Activated CD8-positive, alpha-beta T cell treated with anti-CD3 and anti-CD28 coated beads for 36 hours (primary cell): ENCODE results near the gene NEDD9. TPM values are rescaled to one million over a fixed set of nuclear protein-coding genes. Genes with fewer than 3 reads are reported as not detected.

Experiments
- ATAC-seq: fragments of 200-7000 bp; cut with Tn5 transposase; one replicate; pipeline ENCODE4 v1.10.0; 2021; ENCODE audit warnings: mild to moderate bottlenecking, moderate library complexity
- CTCF ChIA-PET: fragments of 350-600 bp; sonication (Branson Sonifier 250); formaldehyde crosslinking; loops from one replicate; lab custom pipeline; 2021; ENCODE audit warnings: antibody characterized with exemption; lab: Charles Lee
- POLR2A ChIA-PET: fragments of 350-600 bp; sonication (Branson Sonifier 250); formaldehyde crosslinking; loops from one replicate; lab custom pipeline; 2021; ENCODE audit warnings: antibody characterized with exemption; lab: Charles Lee
- DNase-seq: peaks from one replicate; pipeline ENCODE4 v3.0.0-alpha.2; 2020
- H3K27ac Mint-ChIP-seq: one replicate; pipeline ENCODE4 v1.8.0; 2021; ENCODE audit warnings: mild to moderate bottlenecking, mixed read lengths
- H3K27me3 Mint-ChIP-seq: one replicate; pipeline ENCODE4 v1.8.0; 2021; ENCODE audit warnings: mixed read lengths
- H3K36me3 Mint-ChIP-seq: one replicate; pipeline ENCODE4 v1.8.0; 2021; ENCODE audit warnings: low read depth, mixed read lengths
- H3K4me1 Mint-ChIP-seq: one replicate; pipeline ENCODE4 v1.8.0; 2021; ENCODE audit warnings: low read depth, mixed read lengths
- H3K4me3 Mint-ChIP-seq: one replicate; pipeline ENCODE4 v1.8.0; 2021; ENCODE audit warnings: mild to moderate bottlenecking, moderate library complexity, mixed read lengths
- H3K9me3 Mint-ChIP-seq: one replicate; pipeline ENCODE4 v1.8.0; 2021; ENCODE audit warnings: mixed read lengths
- intact Hi-C: fragments of 100-400 bp; cut with micrococcal nuclease; formaldehyde crosslinking; loops from one replicate; pipeline ENCODE4 v1.10.0; 2022
- total RNA-seq, 2 experiments: library from RNA; stranded (reverse); gene quantifications; one replicate each; pipeline ENCODE4 v1.2.3, GENCODE V29; 2021
- TF ChIP-seq, protein P1 (sequence below): fragments of 200-600 bp; IDR thresholded peaks from one replicate; pipeline ENCODE4 v1.8.0; 2022; ENCODE audit warnings: antibody characterized with exemption, mild to moderate bottlenecking

Gene NEDD9
- total RNA-seq, 2 experiments from 2014 or later = 26.6 to 29.7 TPM

DNA sequence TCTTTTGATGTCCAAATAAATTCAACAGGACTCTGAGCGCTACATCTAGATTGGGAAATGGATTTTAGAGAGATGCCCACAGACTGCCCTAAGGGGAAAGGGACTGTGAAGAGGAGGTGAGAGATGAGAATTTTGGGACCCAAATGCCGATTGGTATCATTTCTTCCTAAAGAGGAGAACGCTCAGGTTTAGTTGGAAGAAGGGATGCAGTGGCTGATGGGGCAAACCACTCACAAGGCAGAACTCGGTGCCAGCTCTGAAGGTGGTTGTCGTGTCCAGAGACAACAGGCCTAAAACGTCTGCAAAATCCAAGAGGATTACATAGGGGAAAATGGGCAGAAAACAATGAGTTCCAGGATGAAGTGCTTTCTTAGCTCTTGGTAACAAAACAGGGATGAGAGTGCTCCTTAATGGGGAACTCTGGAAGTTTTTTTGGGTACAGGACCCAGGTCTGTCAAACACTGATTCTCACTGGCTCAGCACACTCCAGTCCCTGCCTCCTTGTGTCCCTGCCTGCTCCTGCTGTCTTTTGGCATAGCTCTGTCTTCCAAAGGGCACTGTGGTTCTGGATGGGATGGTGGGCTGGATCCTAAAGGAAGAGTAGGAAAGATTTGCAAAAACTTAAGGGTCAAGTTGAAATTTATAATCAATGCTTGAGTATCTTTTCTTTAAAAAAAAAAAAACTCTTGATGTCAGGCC, 29.0 kb downstream of the NEDD9 start:
- Mint-ChIP-seq H3K4me3 (no peak overlapping the region), H3K4me1 (peaks cover 60% of the 10 kb centered on the region), H3K36me3 (peaks cover 55% of the 10 kb centered on the region), H3K27me3 (no peaks in the 10 kb centered on the region), H3K27ac (peak overlapping the region; percentile 91), H3K9me3 (no peaks in the 10 kb centered on the region)
- ATAC-seq (no peak), DNase-seq (no peak)
- intact Hi-C loops = no loop called here
- CTCF ChIA-PET = interaction anchor here (1.2 to 1.8 kb wide), 4 partner anchors 8 to 293 kb away, joined by 4 to 7 read pairs (median 5); no protein-coding TSS in a partner anchor
- TF ChIP-seq, protein P1, sequence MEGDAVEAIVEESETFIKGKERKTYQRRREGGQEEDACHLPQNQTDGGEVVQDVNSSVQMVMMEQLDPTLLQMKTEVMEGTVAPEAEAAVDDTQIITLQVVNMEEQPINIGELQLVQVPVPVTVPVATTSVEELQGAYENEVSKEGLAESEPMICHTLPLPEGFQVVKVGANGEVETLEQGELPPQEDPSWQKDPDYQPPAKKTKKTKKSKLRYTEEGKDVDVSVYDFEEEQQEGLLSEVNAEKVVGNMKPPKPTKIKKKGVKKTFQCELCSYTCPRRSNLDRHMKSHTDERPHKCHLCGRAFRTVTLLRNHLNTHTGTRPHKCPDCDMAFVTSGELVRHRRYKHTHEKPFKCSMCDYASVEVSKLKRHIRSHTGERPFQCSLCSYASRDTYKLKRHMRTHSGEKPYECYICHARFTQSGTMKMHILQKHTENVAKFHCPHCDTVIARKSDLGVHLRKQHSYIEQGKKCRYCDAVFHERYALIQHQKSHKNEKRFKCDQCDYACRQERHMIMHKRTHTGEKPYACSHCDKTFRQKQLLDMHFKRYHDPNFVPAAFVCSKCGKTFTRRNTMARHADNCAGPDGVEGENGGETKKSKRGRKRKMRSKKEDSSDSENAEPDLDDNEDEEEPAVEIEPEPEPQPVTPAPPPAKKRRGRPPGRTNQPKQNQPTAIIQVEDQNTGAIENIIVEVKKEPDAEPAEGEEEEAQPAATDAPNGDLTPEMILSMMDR = no peak
- POLR2A ChIA-PET = interaction anchor here (1.0 to 1.6 kb wide), 2 partner anchors 9 to 20 kb away, joined by 3 to 4 read pairs; no protein-coding TSS in a partner anchor

DNA sequence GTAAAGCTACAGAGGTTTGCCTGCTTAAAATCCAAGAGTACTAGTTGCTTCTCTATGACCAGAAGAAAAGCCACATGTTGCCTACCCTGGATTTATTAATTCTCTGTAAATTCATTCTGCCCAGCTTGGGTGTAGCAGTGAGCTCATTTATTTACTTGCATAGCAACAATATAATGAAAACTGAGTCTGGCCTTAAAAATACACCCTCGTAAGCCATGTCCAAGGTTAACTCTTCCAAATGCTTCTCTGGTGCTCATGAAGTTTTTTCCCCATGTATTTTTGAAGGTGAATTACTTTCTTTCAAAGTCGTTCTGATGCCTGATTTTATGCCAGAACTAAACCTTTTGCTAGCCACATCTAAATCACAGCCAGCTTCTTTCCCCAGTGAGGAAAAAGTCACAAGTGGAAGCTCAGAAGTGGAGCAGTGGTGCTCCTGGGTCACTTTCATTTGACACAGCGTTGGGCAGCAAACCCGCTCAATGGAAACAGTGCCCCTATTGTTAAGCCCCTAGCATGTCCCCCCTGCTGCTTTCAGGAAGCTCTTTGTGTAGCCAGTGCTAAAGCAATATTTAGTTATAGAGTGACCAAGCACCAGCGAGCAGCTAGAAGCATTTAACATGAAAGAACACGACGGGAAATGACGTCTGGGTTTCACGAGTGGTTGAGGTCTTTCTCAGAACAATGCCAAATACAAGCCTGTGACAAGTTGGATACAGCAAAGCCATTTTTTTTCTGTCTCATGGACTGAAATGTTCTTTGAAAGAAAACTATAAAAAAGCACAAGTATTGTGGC, 29.8 kb downstream of the NEDD9 start:
- CTCF ChIA-PET = interaction anchor here (0.9 to 1.8 kb wide), 5 partner anchors 8 to 294 kb away, joined by 4 to 7 read pairs (median 4); no protein-coding TSS in a partner anchor

DNA sequence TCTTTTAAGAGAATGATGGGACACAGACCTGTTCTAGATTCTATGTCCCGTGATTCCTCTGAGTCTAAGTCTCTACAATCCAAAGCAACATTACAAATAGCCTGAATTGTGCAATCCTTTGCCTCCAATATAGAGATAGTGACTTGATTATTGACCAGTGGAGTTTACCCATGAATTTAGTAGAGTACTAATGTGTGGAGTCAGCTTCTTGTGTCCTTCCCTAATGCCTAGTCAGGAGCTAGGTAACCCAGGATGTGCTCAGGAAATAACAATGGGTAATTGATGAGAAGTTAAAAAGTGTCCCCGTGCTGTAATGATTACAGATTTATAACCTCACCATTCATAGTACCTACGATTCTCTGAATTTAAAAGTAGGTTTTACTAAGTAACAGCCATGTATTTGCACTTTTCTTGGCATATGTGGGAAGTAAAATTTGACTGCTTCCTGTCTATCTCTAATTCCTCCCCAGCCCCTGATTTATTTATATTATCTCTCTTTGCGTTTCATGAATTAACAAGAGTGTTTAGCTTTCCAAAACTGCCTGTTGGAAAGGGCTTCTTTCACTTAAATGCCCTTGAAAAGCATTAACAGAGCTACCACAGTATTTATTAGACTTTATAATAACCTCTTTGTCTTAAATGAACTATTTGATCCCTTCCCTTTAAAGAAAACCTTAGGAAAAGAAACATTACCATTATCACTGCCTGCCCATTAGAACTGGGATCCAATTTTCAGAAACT, 30.5 kb downstream of the NEDD9 start:
- ChIA-PET CTCF (interaction anchor here (0.9 to 1.8 kb wide), 5 partner anchors 9 to 295 kb away, joined by 4 to 7 read pairs (median 4); no protein-coding TSS in a partner anchor), POLR2A (interaction anchor here (0.5 to 1.6 kb wide), 2 partner anchors 22 to 811 kb away, joined by 3 to 4 read pairs; no protein-coding TSS in a partner anchor)
- Mint-ChIP-seq H3K36me3 (peaks cover 54% of the 10 kb centered on the region), H3K4me3 (no peak overlapping the region), H3K27me3 (no peaks in the 10 kb centered on the region), H3K4me1 (peaks cover 54% of the 10 kb centered on the region), H3K9me3 (no peaks in the 10 kb centered on the region), H3K27ac (peak overlapping the region; percentile 91)
- intact Hi-C loops = no loop called here
- TF ChIP-seq, protein P1 = no peak
- ATAC-seq (no peak), DNase-seq (no peak)

More for the DNA sequence above, 29.8 kb downstream of the NEDD9 start:
- peak; percentile 70 for ATAC-seq
- H3K4me1 Mint-ChIP-seq = peaks cover 58% of the 10 kb centered on the region
- DNase-seq = peak; percentile 73
- peak overlapping the region; percentile 91 for H3K27ac Mint-ChIP-seq
- POLR2A ChIA-PET = interaction anchor here (0.5 to 1.6 kb wide), 3 partner anchors 10 to 811 kb away, joined by 3 to 4 read pairs (median 3); no protein-coding TSS in a partner anchor
- intact Hi-C loops = no loop called here
- H3K36me3 Mint-ChIP-seq = peaks cover 59% of the 10 kb centered on the region
- TF ChIP-seq, protein P1 = no peak
- H3K4me3 Mint-ChIP-seq = no peak overlapping the region
- no peaks in the 10 kb centered on the region for H3K27me3 Mint-ChIP-seq
- H3K9me3 Mint-ChIP-seq = no peaks in the 10 kb centered on the region

DNA sequence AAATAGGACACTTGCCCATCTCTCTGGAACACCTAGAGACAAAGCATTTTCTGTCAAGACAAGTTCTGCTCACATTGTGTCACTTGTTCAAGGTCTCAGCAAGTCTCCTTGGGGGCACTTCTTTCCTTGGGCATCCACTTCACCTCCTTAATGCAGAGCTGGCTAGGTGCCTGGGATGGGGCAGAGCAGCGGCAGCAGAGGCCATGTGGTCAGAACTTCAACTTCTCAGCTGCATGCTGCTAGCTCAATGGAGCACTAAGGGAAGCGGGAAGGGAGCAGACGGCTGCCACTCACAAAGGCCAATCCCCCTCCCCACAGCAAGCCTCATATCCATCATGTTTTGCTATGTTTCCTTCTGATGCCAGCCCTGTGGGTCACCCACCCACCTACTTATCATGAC, 31.5 kb downstream of the NEDD9 start:
- Mint-ChIP-seq H3K4me3 (no peak overlapping the region), H3K27ac (peak overlapping the region; percentile 7), H3K36me3 (peaks cover 54% of the 10 kb centered on the region), H3K4me1 (peaks cover 59% of the 10 kb centered on the region), H3K9me3 (no peaks in the 10 kb centered on the region), H3K27me3 (no peaks in the 10 kb centered on the region)
- ChIA-PET POLR2A (interaction anchor here (2.6 kb wide), 1 partner anchor 15 kb away, joined by 6 read pairs; no protein-coding TSS in a partner anchor), CTCF (no interaction called here)
- TF ChIP-seq, protein P1 = no peak
- intact Hi-C loops = no loop called here
- DNase-seq (no peak), ATAC-seq (no peak)
